Tibial nerve (tissue), 4 donors: Measurements from ENCODE around the gene PAX3. TPM values are rescaled to one million over a fixed set of nuclear protein-coding genes. Genes with fewer than 3 reads are reported as not detected.

Source experiments
- DNase-seq, 2 donors: peaks; one replicate each; pipeline ENCODE4 v3.0.0-alpha.2; 2019; ENCODE audit warnings: low spot score in 2 of 2
- H3K27ac ChIP-seq, 4 donors: fragments of 200-600 bp; sonication (generic) in 3 of 4; one replicate each; pipeline ENCODE4 v1.5.1; 2017 to 2019; ENCODE audit warnings: mild to moderate bottlenecking in 1 of 4
- H3K27me3 ChIP-seq, 2 donors: fragments of 200-600 bp; sonication (generic) in 1 of 2; one replicate each; pipeline versions ENCODE4 v1.5.1 to v1.6.0; 2017 to 2019
- H3K36me3 ChIP-seq, 3 donors: fragments of 200-600 bp; sonication (generic); one replicate each; pipeline ENCODE4 v1.5.1; 2018 to 2019
- H3K4me1 ChIP-seq, 4 donors: fragments of 200-600 bp; sonication (generic) in 3 of 4; one replicate each; pipeline ENCODE4 v1.5.1; 2017 to 2019
- H3K4me3 ChIP-seq, 4 donors: fragments of 200-600 bp; sonication (generic) in 3 of 4; one replicate each; pipeline ENCODE4 v1.5.1; 2017 to 2019; ENCODE audit warnings: mild to moderate bottlenecking in 1 of 4, moderate library complexity in 1 of 4
- H3K9me3 ChIP-seq, 4 donors: fragments of 200-600 bp; sonication (generic) in 3 of 4; one replicate each; pipeline ENCODE4 v1.5.1; 2017 to 2019
- CTCF ChIP-seq, 5 experiments: fragments of 200-600 bp in 3 of 5; fragments of 450-650 bp in 2 of 5; sonication (generic) in 3 of 5; IDR thresholded peaks; one replicate each; pipeline ENCODE4 v1.5.1; 2016 to 2019; ENCODE audit warnings: antibody characterized with exemption in 5 of 5, mild to moderate bottlenecking in 3 of 5, moderate library complexity in 2 of 5
- EP300 ChIP-seq, 2 donors: sonication (generic); formaldehyde crosslinking; IDR thresholded peaks; one replicate each; pipeline ENCODE4 v1.6.1; 2017; ENCODE audit warnings: antibody characterized with exemption in 2 of 2, mild to moderate bottlenecking in 1 of 2
- POLR2A ChIP-seq, 2 donors: fragments of 450-650 bp; IDR thresholded peaks; one replicate each; pipeline ENCODE4 v1.6.1; 2017; ENCODE audit warnings: antibody characterized with exemption in 2 of 2, mild to moderate bottlenecking in 2 of 2, moderate library complexity in 2 of 2
- WGBS, 2 donors: methylation state at CpG; one replicate each; pipeline ENCODE4 v1.1.5; 2018; 5-methylcytosine and 5-hydroxymethylcytosine counted together
- total RNA-seq, 4 donors: library from RNA; depleted of rRNA; stranded (reverse); fragments of >200 nt; gene quantifications; one replicate each; pipeline ENCODE4 v1.1.0, GENCODE V29; 2016

The PAX3 gene
- total RNA-seq, 4 donors from 2014 or later: not detected

GRCh38 chr2:222255090-222255489 lies 43.7 kb downstream of the PAX3 start:
- no peak for DNase-seq
- Histone ChIP-seq H3K4me3 (no peak overlapping the region), H3K4me1 (no peaks in the 10 kb centered on the region), H3K36me3 (no peaks in the 10 kb centered on the region), H3K9me3 (no peaks in the 10 kb centered on the region), H3K27me3 (peaks cover 0 to 16% of the 10 kb centered on the region in 2 donors), H3K27ac (no peak overlapping the region)
- TF ChIP-seq POLR2A (IDR thresholded peaks at IDR 0.05) (no peak), EP300 (IDR thresholded peaks at IDR 0.05) (no peak), CTCF (IDR thresholded peaks at IDR 0.05) (no peak)

GRCh38 chr2:222250313-222250712 lies 48.5 kb downstream of the PAX3 start:
- no peak overlapping the region for H3K4me3 ChIP-seq
- TF ChIP-seq POLR2A (IDR thresholded peaks at IDR 0.05) (no peak), EP300 (IDR thresholded peaks at IDR 0.05) (no peak)
- no peaks in the 10 kb centered on the region for H3K9me3 ChIP-seq
- no peak for DNase-seq
- no peak overlapping the region for H3K27ac ChIP-seq
- no peaks in the 10 kb centered on the region for H3K36me3 ChIP-seq
- no peaks in the 10 kb centered on the region for H3K4me1 ChIP-seq
- no peaks in the 10 kb centered on the region for H3K27me3 ChIP-seq
- WGBS, 2 donors: 35 to 88% methylated on average over 1 of the region's 1 CpG

GRCh38 chr2:222249444-222249843 lies 49.4 kb downstream of the PAX3 start:
- no peak for DNase-seq
- no peak overlapping the region for H3K4me3 ChIP-seq
- TF ChIP-seq CTCF (IDR thresholded peaks at IDR 0.05): no peak
- TF ChIP-seq EP300 (IDR thresholded peaks at IDR 0.05): no peak
- TF ChIP-seq POLR2A (IDR thresholded peaks at IDR 0.05): no peak
- WGBS, 2 donors: 57 to 58% methylated on average over 5 of the region's 5 CpGs
- no peaks in the 10 kb centered on the region for H3K27me3 ChIP-seq
- no peaks in the 10 kb centered on the region for H3K9me3 ChIP-seq
- no peaks in the 10 kb centered on the region for H3K36me3 ChIP-seq
- H3K27ac ChIP-seq: no peak overlapping the region
- no peaks in the 10 kb centered on the region for H3K4me1 ChIP-seq

- no peaks in the 10 kb centered on the region for H3K9me3 ChIP-seq
- no peak overlapping the region for H3K27ac ChIP-seq
- H3K27me3 ChIP-seq: no peaks in the 10 kb centered on the region
- no peaks in the 10 kb centered on the region for H3K36me3 ChIP-seq
- 35 to 72% methylated on average over 1 of the region's 1 CpG for WGBS, 2 donors
- TF ChIP-seq POLR2A (IDR thresholded peaks at IDR 0.05) (no peak), EP300 (IDR thresholded peaks at IDR 0.05) (no peak), CTCF (IDR thresholded peaks at IDR 0.05) (no peak)
- DNase-seq: no peak
- no peak overlapping the region for H3K4me3 ChIP-seq
- no peaks in the 10 kb centered on the region for H3K4me1 ChIP-seq
Measured at GRCh38 chr2:222248818-222249217, 50.0 kb downstream of the PAX3 start.

GRCh38 chr2:222248256-222248655 lies 50.5 kb downstream of the PAX3 start:
- Histone ChIP-seq H3K27me3 (no peaks in the 10 kb centered on the region), H3K9me3 (no peaks in the 10 kb centered on the region), H3K4me3 (no peak overlapping the region), H3K27ac (no peak overlapping the region), H3K4me1 (no peaks in the 10 kb centered on the region), H3K36me3 (no peaks in the 10 kb centered on the region)
- WGBS, 2 donors: 46 to 54% methylated on average over 2 of the region's 2 CpGs
- no peak for TF ChIP-seq POLR2A (IDR thresholded peaks at IDR 0.05)
- TF ChIP-seq EP300 (IDR thresholded peaks at IDR 0.05): no peak
- TF ChIP-seq CTCF (IDR thresholded peaks at IDR 0.05): no peak
- no peak for DNase-seq

GRCh38 chr2:222242532-222242931 lies 56.3 kb downstream of the PAX3 start:
- Histone ChIP-seq H3K4me3 (no peak overlapping the region), H3K9me3 (no peaks in the 10 kb centered on the region), H3K27ac (no peak overlapping the region), H3K4me1 (no peaks in the 10 kb centered on the region), H3K27me3 (peaks cover 0 to 39% of the 10 kb centered on the region in 2 donors), H3K36me3 (no peaks in the 10 kb centered on the region)
- TF ChIP-seq CTCF (IDR thresholded peaks at IDR 0.05): no peak
- TF ChIP-seq POLR2A (IDR thresholded peaks at IDR 0.05): no peak
- no peak for TF ChIP-seq EP300 (IDR thresholded peaks at IDR 0.05)
- no peak for DNase-seq
